ENCODE measurements around the gene ZBED4. TPM values are rescaled to one million over a fixed set of nuclear protein-coding genes. Genes with fewer than 3 reads are reported as not detected.

Gene ZBED4
- 10 to 100 TPM in 1 of 2 donors, 1 to 10 TPM in 1; 6.5 to 10.3 TPM for total RNA-seq
- 1 to 10 TPM; 2.1 to 3.0 TPM for polyA plus RNA-seq

- H3K27ac ChIP-seq (ENCODE audit: low read depth in 1 of 2, low read length in 2 of 2), result peak within 1 kb of the TSS; percentile 98 to 99
- peak within 1 kb of the TSS; percentile 89 to 94 (median 89) for H3K4me3 ChIP-seq (ENCODE audit: low read depth in 1 of 3, low read length in 3 of 3)
- peaks cover 16 to 42% (median 23%) of the 10 kb centered on the region in 4 donors for H3K4me1 ChIP-seq (ENCODE audit: control insufficient read depth in 4 of 4, insufficient read depth in 4 of 4, low read length in 3 of 4)
- H3K27me3 ChIP-seq (ENCODE audit: control insufficient read depth in 4 of 4, insufficient read depth in 4 of 4, low read length in 3 of 4), result no peaks in the 10 kb centered on the region
- TF ChIP-seq HNF4G (IDR thresholded peaks at IDR 0.05) (peak; percentile 48), RXRA (IDR thresholded peaks at IDR 0.05) (peak; percentile 15 to 32), EGR1 (IDR thresholded peaks at IDR 0.05; ENCODE audit: low read depth in 2 of 2) (peak in 1 of 2 donors; percentile 68), NR2F2 (IDR thresholded peaks at IDR 0.05) (no peak), GABPA (IDR thresholded peaks at IDR 0.05 in 1 of 2, conservative IDR thresholded peaks at IDR 0.05 in 1 of 2) (peak in 1 of 2 donors; percentile 36), HNF4A (conservative IDR thresholded peaks at IDR 0.05) (peak; percentile 82 to 86), TAF1 (conservative IDR thresholded peaks at IDR 0.05) (peak; percentile 3), ZBTB33 (IDR thresholded peaks at IDR 0.05) (no peak), SP1 (IDR thresholded peaks at IDR 0.05) (peak; percentile 81)
- H3K9ac ChIP-seq (ENCODE audit: low read depth in 1 of 2, low read length in 2 of 2), result peak within 1 kb of the TSS; percentile 84 to 90
- H3K36me3 ChIP-seq (ENCODE audit: control insufficient read depth in 4 of 4, insufficient read depth in 3 of 4, low read depth in 1 of 4, low read length in 3 of 4), result no peaks in the 10 kb centered on the region
- H3K9me3 ChIP-seq (ENCODE audit: control insufficient read depth in 4 of 4, low read length in 3 of 4), result no peaks in the 10 kb centered on the region
- under 1% methylated on average over 127 of the region's 127 CpGs for WGBS
- peak; percentile 97 for DNase-seq (ENCODE audit: low spot score)
Measured at GRCh38 chr22:49852898-49853894, at the start of gene ZBED4. Gene ZBED4, plus strand, starts transcription at chr22:49853844. Its CDS starts 29,819 bp downstream, at chr22:49883663.

- no peak for DNase-seq (ENCODE audit: low spot score)
- Histone ChIP-seq H3K9ac (ENCODE audit: low read depth in 1 of 2, low read length in 2 of 2) (no peak overlapping the region), H3K27me3 (ENCODE audit: control insufficient read depth in 4 of 4, insufficient read depth in 4 of 4, low read length in 3 of 4) (no peaks in the 10 kb centered on the region), H3K4me3 (ENCODE audit: low read depth in 1 of 3, low read length in 3 of 3) (no peak overlapping the region), H3K4me1 (ENCODE audit: control insufficient read depth in 4 of 4, insufficient read depth in 4 of 4, low read length in 3 of 4) (peaks cover 8 to 27% (median 21%) of the 10 kb centered on the region in 4 donors), H3K36me3 (ENCODE audit: control insufficient read depth in 4 of 4, insufficient read depth in 3 of 4, low read depth in 1 of 4, low read length in 3 of 4) (peaks cover 8 to 14% (median 12%) of the 10 kb centered on the region in 4 donors), H3K27ac (ENCODE audit: low read depth in 1 of 2, low read length in 2 of 2) (no peak overlapping the region), H3K9me3 (ENCODE audit: control insufficient read depth in 4 of 4, low read length in 3 of 4) (no peaks in the 10 kb centered on the region)
- TF ChIP-seq FOXA1 (IDR thresholded peaks at IDR 0.05), result no peak
- no peak for TF ChIP-seq TAF1 (conservative IDR thresholded peaks at IDR 0.05)
- TF ChIP-seq SP1 (IDR thresholded peaks at IDR 0.05), result no peak
- TF ChIP-seq HNF4G (IDR thresholded peaks at IDR 0.05), result no peak
- no peak for TF ChIP-seq HNF4A (conservative IDR thresholded peaks at IDR 0.05)
- TF ChIP-seq GABPA (IDR thresholded peaks at IDR 0.05 in 1 of 2, conservative IDR thresholded peaks at IDR 0.05 in 1 of 2), result no peak
- TF ChIP-seq JUND (IDR thresholded peaks at IDR 0.05), result no peak
- no peak for TF ChIP-seq CTCF (IDR thresholded peaks at IDR 0.05; ENCODE audit: low read depth, low read length, missing input control)
- no peak for TF ChIP-seq ZBTB33 (IDR thresholded peaks at IDR 0.05)
- TF ChIP-seq RAD21 (IDR thresholded peaks at IDR 0.05), result no peak
- TF ChIP-seq ATF3 (IDR thresholded peaks at IDR 0.05), result no peak
- TF ChIP-seq FOXA2 (IDR thresholded peaks at IDR 0.05), result no peak
- TF ChIP-seq EGR1 (IDR thresholded peaks at IDR 0.05; ENCODE audit: low read depth in 2 of 2), result no peak
- no peak for TF ChIP-seq NR2F2 (IDR thresholded peaks at IDR 0.05)
- TF ChIP-seq YY1 (IDR thresholded peaks at IDR 0.05), result no peak
- no peak for TF ChIP-seq RXRA (IDR thresholded peaks at IDR 0.05)
- no peak for TF ChIP-seq MAX (IDR thresholded peaks at IDR 0.05)
- no peak for TF ChIP-seq REST (IDR thresholded peaks at IDR 0.05)
- WGBS, result 98% methylated on average over 8 of the region's 8 CpGs
Measured at GRCh38 chr22:49807129-49807528, 46.5 kb upstream of the ZBED4 start.
